Activated naive CD4-positive, alpha-beta T cell treated with anti-CD3 and anti-CD28 coated beads, Interleukin-2, amount 10 ng/mL, durations not matched to agents 7 days and 5 days (primary cell): ENCODE measurements around the gene SYT14.
"Not testable (repeated sequence)": the region's sequence is repeated elsewhere in the genome, so short reads cannot be mapped to it uniquely, and the experiment has no call there.

Experiments
- CTCF ChIA-PET: fragments of 350-600 bp; sonication (Branson Sonifier 250); formaldehyde crosslinking; loops from one replicate; lab custom pipeline; 2021; ENCODE audit warnings: antibody characterized with exemption; lab: Charles Lee
- DNase-seq: peaks from one replicate; pipeline ENCODE4 v3.0.0-alpha.2; 2020
- H3K27ac Mint-ChIP-seq: one replicate; pipeline ENCODE4 v1.8.0; 2021; ENCODE audit warnings: mild to moderate bottlenecking, moderate library complexity, mixed read lengths
- H3K27me3 Mint-ChIP-seq: one replicate; pipeline ENCODE4 v1.8.0; 2021; ENCODE audit warnings: mild to moderate bottlenecking, mixed read lengths
- H3K36me3 Mint-ChIP-seq: one replicate; pipeline ENCODE4 v1.8.0; 2021; ENCODE audit warnings: mixed read lengths
- H3K4me1 Mint-ChIP-seq: one replicate; pipeline ENCODE4 v1.8.0; 2021; ENCODE audit warnings: mixed read lengths
- H3K4me3 Mint-ChIP-seq: one replicate; pipeline ENCODE4 v1.8.0; 2021; ENCODE audit warnings: mild to moderate bottlenecking, moderate library complexity, mixed read lengths
- H3K9me3 Mint-ChIP-seq: one replicate; pipeline ENCODE4 v1.8.0; 2021; ENCODE audit warnings: mixed read lengths

Gene SYT14

DNA sequence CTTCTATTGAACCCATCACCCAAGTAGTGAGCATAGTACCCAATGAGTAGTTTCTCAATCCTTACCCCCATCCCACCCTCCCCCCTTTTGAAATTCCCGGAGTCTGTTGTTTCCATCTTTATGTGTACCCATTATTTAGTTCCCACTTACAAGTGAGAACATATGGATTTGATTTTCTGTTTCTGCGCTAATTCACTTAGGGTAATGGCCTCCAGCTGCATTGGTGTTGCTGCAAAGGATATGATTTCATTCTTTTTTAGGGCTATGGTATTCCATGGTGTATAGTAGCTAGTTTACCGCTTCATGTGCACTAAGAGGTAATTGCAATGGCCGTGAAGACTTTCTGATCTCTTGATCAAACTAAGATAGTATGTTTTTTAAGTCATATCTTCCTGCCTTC, 187.1 kb downstream of the SYT14 start:
- Mint-ChIP-seq H3K4me1 (no peaks in the 10 kb centered on the region), H3K4me3 (no peak overlapping the region), H3K27me3 (no peaks in the 10 kb centered on the region), H3K27ac (no peak overlapping the region), H3K36me3 (no peaks in the 10 kb centered on the region), H3K9me3 (no peaks in the 10 kb centered on the region)
- DNase-seq, result no peak
- CTCF ChIA-PET, result no interaction called here

DNA sequence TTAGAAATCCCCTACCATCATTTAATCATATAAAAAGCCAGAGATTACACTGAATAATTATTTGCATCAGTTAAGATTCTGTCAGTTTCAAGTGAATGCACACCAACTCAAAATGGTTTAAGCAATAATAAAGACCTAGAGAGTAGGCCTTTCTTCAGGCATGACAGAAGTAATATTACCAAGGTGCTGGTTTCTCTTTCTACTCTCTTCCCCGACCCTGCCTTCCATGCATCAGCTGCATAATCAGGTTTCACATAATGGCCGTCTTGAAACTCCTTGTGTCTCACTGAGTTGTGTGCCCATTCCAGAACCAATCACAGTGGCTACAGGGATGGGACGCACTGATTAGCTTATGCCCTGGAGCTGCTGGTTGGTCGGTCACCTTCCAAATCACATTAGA, 191.1 kb downstream of the SYT14 start:
- CTCF ChIA-PET, result no interaction called here
- no peaks in the 10 kb centered on the region for H3K36me3 Mint-ChIP-seq

DNA sequence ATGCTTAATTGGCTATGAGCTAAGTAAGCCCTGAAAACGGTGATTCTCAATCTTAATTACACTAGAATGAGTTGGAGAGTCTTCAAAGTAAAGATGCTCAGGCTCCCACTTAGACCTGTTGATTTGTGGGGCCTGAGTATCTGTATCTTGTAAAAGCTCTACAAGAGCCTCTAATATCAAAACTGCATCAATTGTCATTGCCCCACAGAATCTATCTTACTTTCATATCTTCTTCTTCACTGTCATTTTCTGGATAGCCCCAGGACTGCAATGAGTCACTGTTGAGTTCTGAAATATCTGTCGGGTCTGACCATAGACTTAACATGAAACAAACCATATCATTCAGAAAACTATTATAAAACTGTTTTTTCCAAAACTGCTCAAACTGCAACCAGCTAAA, 191.7 kb downstream of the SYT14 start:
- no peaks in the 10 kb centered on the region for H3K36me3 Mint-ChIP-seq
- no peak overlapping the region for H3K4me3 Mint-ChIP-seq
- no peak for DNase-seq
- H3K27ac Mint-ChIP-seq, result no peak overlapping the region
- no peaks in the 10 kb centered on the region for H3K4me1 Mint-ChIP-seq
- no peaks in the 10 kb centered on the region for H3K9me3 Mint-ChIP-seq
- H3K27me3 Mint-ChIP-seq, result no peaks in the 10 kb centered on the region
- CTCF ChIA-PET, result no interaction called here

More for the DNA sequence above, 191.1 kb downstream of the SYT14 start:
- DNase-seq, result no peak
- no peaks in the 10 kb centered on the region for H3K4me1 Mint-ChIP-seq
- no peak overlapping the region for H3K4me3 Mint-ChIP-seq
- H3K27me3 Mint-ChIP-seq, result no peaks in the 10 kb centered on the region
- H3K27ac Mint-ChIP-seq, result no peak overlapping the region
- no peaks in the 10 kb centered on the region for H3K9me3 Mint-ChIP-seq

DNA sequence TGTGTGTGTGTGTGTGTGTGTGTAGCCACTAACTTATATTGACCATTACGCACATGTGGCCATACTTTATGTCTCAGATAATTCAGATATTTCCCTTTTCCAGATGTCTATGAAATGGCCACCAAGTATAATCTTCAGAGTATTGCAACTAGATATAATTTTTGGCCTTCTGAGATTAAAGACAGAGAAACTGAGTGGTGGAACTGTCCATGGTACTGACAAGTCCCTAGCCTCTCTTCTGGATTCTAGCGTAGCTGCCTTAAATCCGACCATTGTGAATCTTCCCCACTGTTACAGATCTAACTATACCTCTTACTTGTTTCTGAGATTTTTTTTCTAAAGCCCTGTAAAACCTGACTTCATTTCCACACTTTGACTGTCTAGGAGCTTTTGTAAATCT, 194.6 kb downstream of the SYT14 start:
- CTCF ChIA-PET, result interaction anchor here (0.7 kb wide), 1 partner anchor 12 kb away, joined by 3 read pairs; no protein-coding TSS in a partner anchor
- no peak overlapping the region for H3K27ac Mint-ChIP-seq
- DNase-seq, result no peak
- no peaks in the 10 kb centered on the region for H3K36me3 Mint-ChIP-seq
- no peaks in the 10 kb centered on the region for H3K9me3 Mint-ChIP-seq
- no peaks in the 10 kb centered on the region for H3K27me3 Mint-ChIP-seq
- H3K4me3 Mint-ChIP-seq, result no peak overlapping the region
- no peaks in the 10 kb centered on the region for H3K4me1 Mint-ChIP-seq

DNA sequence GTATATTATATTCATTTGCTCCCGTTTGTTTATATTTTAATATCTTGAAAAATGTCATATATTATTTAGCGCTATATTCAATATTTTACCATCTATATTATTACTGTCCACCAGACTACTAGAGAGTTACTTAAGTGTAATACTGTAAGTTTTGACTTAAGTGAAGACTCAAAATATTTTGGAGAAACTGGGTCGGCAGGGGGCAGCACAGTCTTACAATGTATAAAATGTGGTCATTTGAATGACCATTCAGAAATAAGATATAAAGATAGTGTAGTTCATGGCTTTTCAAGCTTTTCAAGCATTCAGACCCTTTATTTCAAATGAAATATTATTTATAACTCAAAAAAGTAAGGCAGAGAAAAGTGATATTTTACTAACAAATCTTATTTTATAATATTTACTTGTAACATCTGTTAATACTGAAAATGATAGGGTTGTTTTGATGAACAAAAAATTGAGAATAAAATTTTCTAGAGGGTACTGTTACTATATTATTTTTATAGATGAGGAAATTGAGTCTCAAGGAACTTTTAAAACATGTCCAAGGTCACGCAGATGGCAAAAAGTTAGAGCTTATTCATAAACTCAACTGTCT, 205.5 kb downstream of the SYT14 start:
- Mint-ChIP-seq H3K27ac (no peak overlapping the region), H3K27me3 (no peaks in the 10 kb centered on the region), H3K36me3 (no peaks in the 10 kb centered on the region), H3K4me1 (no peaks in the 10 kb centered on the region), H3K9me3 (no peaks in the 10 kb centered on the region), H3K4me3 (no peak overlapping the region)
- CTCF ChIA-PET, result interaction anchor here (0.6 to 2.2 kb wide), 9 partner anchors 15 to 256 kb away, joined by 3 to 9 read pairs (median 4); no protein-coding TSS in a partner anchor
- DNase-seq, result peak; percentile 64

DNA sequence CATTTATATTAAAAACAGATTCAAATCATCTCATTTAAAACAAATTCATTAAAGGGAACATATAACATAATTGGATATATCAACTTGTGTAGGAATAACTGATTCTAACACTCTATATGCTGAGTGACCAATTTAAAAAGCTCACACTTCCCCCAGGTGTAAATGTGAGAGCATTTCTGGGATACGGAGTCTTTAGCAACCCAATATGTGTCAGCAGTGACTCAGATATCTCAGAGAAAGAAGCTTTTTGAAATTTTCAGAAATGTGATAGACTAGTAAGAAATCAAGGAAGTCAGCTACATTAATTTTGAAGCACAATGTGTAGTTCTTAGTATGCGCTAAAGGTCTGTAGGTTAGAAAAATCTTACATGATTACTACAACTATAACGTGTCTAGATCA, 206.7 kb downstream of the SYT14 start:
- H3K4me3 Mint-ChIP-seq, result no peak overlapping the region
- no peaks in the 10 kb centered on the region for H3K4me1 Mint-ChIP-seq
- CTCF ChIA-PET, result interaction anchor here (0.7 to 1.7 kb wide), 3 partner anchors 12 to 218 kb away, joined by 3 read pairs; no protein-coding TSS in a partner anchor
- no peaks in the 10 kb centered on the region for H3K36me3 Mint-ChIP-seq
- H3K9me3 Mint-ChIP-seq, result no peaks in the 10 kb centered on the region
- no peak for DNase-seq
- H3K27ac Mint-ChIP-seq, result no peak overlapping the region
- H3K27me3 Mint-ChIP-seq, result no peaks in the 10 kb centered on the region

DNA sequence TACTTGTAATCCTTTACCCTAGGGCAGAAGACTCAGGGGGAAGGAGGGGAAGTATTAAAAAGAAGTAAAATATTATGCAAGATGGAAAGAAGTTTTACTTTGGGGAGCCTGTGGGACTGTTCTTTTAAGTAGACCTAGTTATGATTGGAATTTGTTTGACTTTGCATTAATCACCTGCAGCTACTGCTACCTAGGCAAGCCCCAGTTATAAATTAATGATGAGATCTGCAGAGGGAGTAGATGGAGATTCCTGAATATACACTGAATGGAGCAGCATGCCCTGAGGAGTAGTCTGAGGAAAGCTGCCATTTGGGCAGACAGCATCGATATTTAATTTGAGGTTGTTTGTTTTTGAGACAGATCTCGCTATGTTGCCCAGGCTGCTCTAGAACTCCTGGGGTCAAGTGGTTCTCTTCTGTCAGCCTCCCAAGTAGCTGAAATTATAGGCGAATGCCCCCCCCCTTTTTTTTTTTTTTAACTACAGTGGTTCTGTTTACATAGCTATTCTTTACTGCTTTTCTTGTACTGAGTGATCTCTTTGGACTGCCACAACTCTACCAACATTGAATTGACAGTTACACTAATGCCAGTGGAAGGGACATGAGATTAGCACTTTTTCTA, 213.1 kb downstream of the SYT14 start:
- no peaks in the 10 kb centered on the region for H3K4me1 Mint-ChIP-seq
- CTCF ChIA-PET, result interaction anchor here (0.6 kb wide), 1 partner anchor 222 kb away, joined by 3 read pairs; no protein-coding TSS in a partner anchor
- H3K9me3 Mint-ChIP-seq, result no peaks in the 10 kb centered on the region
- no peaks in the 10 kb centered on the region for H3K36me3 Mint-ChIP-seq
- H3K27me3 Mint-ChIP-seq, result no peaks in the 10 kb centered on the region
- no peak overlapping the region for H3K4me3 Mint-ChIP-seq
- DNase-seq, result no peak
- no peak overlapping the region for H3K27ac Mint-ChIP-seq

DNA sequence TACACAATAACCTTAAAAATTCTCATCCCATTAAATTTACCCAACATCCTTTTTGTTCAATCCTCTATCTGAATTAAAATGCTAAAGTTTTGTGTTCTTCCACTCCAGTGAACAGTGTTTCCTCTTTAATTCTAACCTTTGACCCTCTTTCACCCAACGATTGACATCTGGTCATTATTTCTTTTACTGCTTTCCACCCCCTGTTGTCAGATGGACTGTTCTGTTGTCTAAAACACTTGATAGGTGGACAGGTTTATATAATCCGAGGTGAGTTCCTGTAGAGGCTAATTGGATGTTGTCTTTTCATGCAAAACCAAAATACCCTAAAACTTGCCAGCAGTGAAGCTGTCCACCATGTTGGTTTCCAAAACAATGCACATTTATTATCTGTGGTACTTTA, 221.2 kb downstream of the SYT14 start:
- Mint-ChIP-seq H3K27ac (no peak overlapping the region), H3K4me1 (no peaks in the 10 kb centered on the region), H3K9me3 (no peaks in the 10 kb centered on the region), H3K4me3 (no peak overlapping the region), H3K36me3 (no peaks in the 10 kb centered on the region), H3K27me3 (no peaks in the 10 kb centered on the region)
- CTCF ChIA-PET, result no interaction called here
- no peak for DNase-seq

DNA sequence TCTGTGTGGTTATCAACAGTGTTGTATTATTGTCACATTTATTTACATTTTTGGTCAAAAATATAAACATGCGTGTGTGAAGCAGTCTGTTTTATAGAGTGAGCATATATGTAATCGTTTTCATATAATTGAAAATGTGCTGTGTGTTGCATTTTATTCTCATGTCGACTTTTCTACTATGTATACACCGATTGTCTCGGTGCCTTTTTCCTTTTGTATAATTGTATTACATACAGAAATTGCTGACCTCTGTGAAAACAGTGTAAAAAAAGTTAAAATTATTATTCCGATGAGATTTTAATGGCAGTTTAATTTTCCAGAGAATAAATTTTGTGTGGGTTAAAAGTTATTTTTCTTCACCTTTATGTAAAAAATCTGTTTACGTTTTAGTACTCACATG, 232.2 kb downstream of the SYT14 start:
- H3K27ac Mint-ChIP-seq, result no peak overlapping the region
- H3K9me3 Mint-ChIP-seq, result no peaks in the 10 kb centered on the region
- DNase-seq, result no peak
- CTCF ChIA-PET, result no interaction called here
- H3K36me3 Mint-ChIP-seq, result no peaks in the 10 kb centered on the region
- no peaks in the 10 kb centered on the region for H3K27me3 Mint-ChIP-seq
- H3K4me3 Mint-ChIP-seq, result no peak overlapping the region
- H3K4me1 Mint-ChIP-seq, result no peaks in the 10 kb centered on the region

DNA sequence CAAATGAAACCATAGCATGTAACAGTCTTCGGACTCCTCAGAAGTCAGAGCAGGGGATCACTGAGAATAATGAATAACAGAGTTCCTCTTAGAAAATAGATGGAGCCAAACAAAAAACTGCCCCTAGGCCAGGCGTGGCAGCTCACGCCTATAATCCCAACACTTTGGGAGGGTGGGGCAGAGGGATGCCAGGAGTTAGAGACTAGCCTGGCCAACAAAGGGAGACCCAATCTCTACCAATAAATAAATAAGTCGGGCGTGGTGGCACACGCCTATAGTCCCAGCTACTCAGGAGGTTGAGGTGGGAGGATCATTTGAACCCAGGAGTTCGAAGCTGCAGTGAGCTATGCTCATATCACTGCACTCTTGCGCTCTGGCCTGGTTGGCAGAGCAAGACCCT, 236.1 kb downstream of the SYT14 start:
- Mint-ChIP-seq H3K27me3 (no peaks in the 10 kb centered on the region), H3K36me3 (no peaks in the 10 kb centered on the region), H3K4me1 (no peaks in the 10 kb centered on the region), H3K4me3 (no peak overlapping the region), H3K9me3 (no peaks in the 10 kb centered on the region), H3K27ac (no peak overlapping the region)
- CTCF ChIA-PET, result no interaction called here
- no peak for DNase-seq

DNA sequence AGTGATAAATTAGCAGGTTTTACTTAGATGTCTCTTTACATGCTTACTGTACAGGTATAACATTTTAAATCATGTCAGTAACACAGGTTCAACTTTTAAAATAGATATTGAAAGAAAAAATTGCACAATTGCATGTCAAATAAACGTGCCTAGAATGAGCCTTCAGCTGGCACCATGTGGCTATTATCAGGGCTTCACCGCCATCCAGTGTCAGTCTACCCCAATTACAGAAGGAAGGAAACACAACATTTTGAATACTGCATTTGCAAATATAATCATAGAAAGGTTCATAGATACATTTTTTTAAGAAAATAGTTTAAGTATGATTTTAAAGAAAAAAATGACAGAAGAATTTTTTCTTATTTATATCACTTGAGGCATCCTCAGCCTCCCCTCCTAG, 247.0 kb downstream of the SYT14 start:
- no peaks in the 10 kb centered on the region for H3K27me3 Mint-ChIP-seq
- H3K4me3 Mint-ChIP-seq, result no peak overlapping the region
- no peak overlapping the region for H3K27ac Mint-ChIP-seq
- H3K4me1 Mint-ChIP-seq, result no peaks in the 10 kb centered on the region
- H3K36me3 Mint-ChIP-seq, result no peaks in the 10 kb centered on the region
- DNase-seq, result no peak
- CTCF ChIA-PET, result no interaction called here
- H3K9me3 Mint-ChIP-seq, result no peaks in the 10 kb centered on the region

DNA sequence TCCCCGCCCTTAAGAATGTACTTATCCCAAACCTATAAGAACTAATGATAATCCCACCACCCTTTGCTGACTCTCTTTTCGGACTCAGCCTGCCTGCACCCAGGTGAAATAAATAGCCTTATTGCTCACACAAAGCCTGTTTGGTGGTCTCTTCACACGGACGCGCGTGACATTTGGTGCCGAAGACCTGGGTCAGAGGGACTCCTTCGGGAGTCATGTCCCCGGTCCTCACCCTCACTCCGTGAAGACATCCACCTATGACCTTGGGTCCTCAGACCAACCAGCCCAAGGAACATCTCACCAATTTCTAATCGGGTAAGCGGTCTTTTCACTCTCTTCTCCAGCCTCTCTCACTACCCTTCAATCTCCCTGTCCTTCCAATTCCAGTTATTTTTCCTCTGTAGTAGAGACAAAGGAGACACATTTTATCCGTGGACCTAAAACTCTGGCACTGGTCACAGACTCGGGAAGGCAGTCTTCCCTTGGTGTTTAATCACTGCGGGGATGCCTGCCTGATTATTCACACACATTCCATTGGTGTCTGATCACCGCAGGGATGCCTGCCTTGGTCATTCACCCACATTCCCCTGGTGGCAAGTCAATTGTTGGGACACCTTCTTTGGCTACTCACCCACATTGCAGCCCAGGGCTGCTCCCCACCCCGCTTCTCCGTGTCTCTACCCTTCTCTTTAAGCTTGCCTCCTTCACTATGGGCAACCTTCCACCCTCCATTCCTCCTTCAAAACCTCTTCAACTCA, 250.0 kb downstream of the SYT14 start:
- H3K27me3 Mint-ChIP-seq, DNase-seq, H3K27ac Mint-ChIP-seq, H3K4me3 Mint-ChIP-seq, H3K36me3 Mint-ChIP-seq, H3K9me3 Mint-ChIP-seq, H3K4me1 Mint-ChIP-seq, CTCF ChIA-PET: not testable (repeated sequence)

DNA sequence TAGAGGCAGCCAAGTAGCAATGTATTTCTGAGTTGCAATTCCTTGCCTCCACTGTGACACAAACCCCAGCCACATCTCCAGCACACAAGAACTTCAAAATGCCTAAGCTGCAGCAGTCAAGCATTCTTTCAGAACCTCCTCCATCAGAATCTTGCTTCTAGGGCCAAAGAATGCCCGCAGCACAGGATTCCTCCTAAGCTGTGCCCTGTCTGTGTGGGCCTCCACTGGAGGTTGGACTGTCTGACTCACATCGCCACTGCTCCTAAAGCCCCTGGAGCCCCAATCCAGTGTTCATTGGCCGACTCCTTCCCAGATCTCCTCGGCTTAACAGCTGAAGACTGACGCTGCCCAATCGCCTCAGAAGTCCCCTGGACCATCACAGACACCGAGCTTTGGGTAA, 251.4 kb downstream of the SYT14 start:
- H3K9me3 Mint-ChIP-seq, result no peaks in the 10 kb centered on the region
- H3K4me1 Mint-ChIP-seq, result no peaks in the 10 kb centered on the region
- CTCF ChIA-PET, result no interaction called here
- no peak overlapping the region for H3K27ac Mint-ChIP-seq
- no peaks in the 10 kb centered on the region for H3K27me3 Mint-ChIP-seq
- H3K36me3 Mint-ChIP-seq, result no peaks in the 10 kb centered on the region
- H3K4me3 Mint-ChIP-seq, result no peak overlapping the region
- DNase-seq, result no peak

DNA sequence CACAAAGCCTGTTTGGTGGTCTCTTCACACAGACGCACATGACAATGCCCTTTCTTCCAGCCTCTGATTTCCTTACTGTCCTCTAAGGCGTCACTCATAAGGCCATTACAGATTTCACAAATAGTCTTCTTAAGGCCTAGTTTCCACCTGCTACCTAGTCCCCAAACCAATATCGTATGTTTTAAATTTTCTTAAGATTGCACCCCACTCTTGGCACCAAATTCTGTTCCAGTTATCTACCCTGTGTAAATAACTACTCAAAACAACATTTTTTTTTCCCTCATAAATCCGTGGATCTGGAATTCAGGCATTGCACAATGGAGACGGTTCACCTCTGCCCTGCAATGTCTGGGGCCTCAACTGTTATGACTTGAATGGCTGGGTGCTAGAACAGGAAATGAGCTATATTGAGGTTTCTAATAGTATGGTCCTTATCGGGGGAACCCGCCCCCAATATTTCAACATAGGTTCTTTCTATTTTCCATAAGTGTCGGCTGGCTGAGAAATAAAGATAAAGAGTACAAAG, 257.7 kb downstream of the SYT14 start:
- Mint-ChIP-seq H3K27me3 (no peaks in the 10 kb centered on the region), H3K4me1 (no peaks in the 10 kb centered on the region), H3K9me3 (no peaks in the 10 kb centered on the region), H3K36me3 (no peaks in the 10 kb centered on the region), H3K4me3 (no peak overlapping the region), H3K27ac (no peak overlapping the region)
- DNase-seq, result no peak
- CTCF ChIA-PET, result no interaction called here

DNA sequence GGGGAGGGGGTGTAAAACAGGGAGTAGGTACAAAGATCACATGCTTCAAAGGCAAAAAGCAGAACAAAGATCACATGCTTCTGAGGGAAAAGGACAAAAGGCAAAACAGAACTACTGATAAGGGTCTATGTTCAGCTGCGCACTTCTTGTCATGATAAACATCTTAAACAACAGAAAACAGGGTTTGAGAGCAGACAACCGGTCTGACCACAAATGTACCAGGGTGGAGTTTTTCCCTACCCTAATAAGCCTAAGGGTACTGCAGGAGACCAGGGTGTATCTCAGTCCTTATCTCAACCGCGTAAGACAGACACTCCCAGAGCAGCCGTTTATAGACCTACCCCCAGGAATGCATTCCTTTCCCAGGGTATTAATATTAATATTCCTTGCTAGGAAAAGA, 258.2 kb downstream of the SYT14 start:
- H3K9me3 Mint-ChIP-seq, H3K27me3 Mint-ChIP-seq, H3K4me3 Mint-ChIP-seq, CTCF ChIA-PET, H3K27ac Mint-ChIP-seq, DNase-seq, H3K4me1 Mint-ChIP-seq, H3K36me3 Mint-ChIP-seq: not testable (repeated sequence)
